ENCODE measurements around the gene NCAM1.
"Not testable (repeated sequence)": the region's sequence is repeated elsewhere in the genome, so short reads cannot be mapped to it uniquely, and the experiment has no call there.

The NCAM1 gene

GRCh38 chr11:112961146-112961668 lies at the start of gene NCAM1:
Gene NCAM1, plus strand, starts transcription at chr11:112961420.
- peak; percentile 92 for DNase-seq

- no peak for DNase-seq
These were observed 38.6 kb upstream of the NCAM1 start for GRCh38 chr11:112922606-112923005.

- not testable (repeated sequence) for DNase-seq
These were observed 36.4 kb upstream of the NCAM1 start for GRCh38 chr11:112924836-112925235.

GRCh38 chr11:112925516-112926310 lies 35.5 kb upstream of the NCAM1 start:
- no peak for DNase-seq

- DNase-seq = no peak
These were observed 33.1 kb upstream of the NCAM1 start for GRCh38 chr11:112928136-112928535.

- no peak for DNase-seq
These were observed 31.8 kb upstream of the NCAM1 start for GRCh38 chr11:112929432-112929831.

GRCh38 chr11:112931703-112932102 lies 29.5 kb upstream of the NCAM1 start:
- no peak for DNase-seq

GRCh38 chr11:112932593-112932992 lies 28.6 kb upstream of the NCAM1 start:
- DNase-seq = no peak

- DNase-seq = no peak
These were observed 27.2 kb upstream of the NCAM1 start for GRCh38 chr11:112933970-112934369.

- DNase-seq = no peak
These were observed 20.1 kb upstream of the NCAM1 start for GRCh38 chr11:112941104-112941503.

GRCh38 chr11:112942966-112943643 lies 18.1 kb upstream of the NCAM1 start:
- no peak for DNase-seq

GRCh38 chr11:112946866-112947265 lies 14.4 kb upstream of the NCAM1 start:
- no peak for DNase-seq

GRCh38 chr11:112949781-112950575 lies 11.2 kb upstream of the NCAM1 start:
- no peak for DNase-seq

- no peak for DNase-seq
These were observed 2.5 kb upstream of the NCAM1 start for GRCh38 chr11:112958670-112959069.

GRCh38 chr11:112961751-112962578 lies 745 bp downstream of the NCAM1 start:
- peak; percentile 65 for DNase-seq

GRCh38 chr11:112962579-112963367 lies 1.6 kb downstream of the NCAM1 start:
- peak; percentile 81 for DNase-seq

GRCh38 chr11:112963368-112963955 lies 2.2 kb downstream of the NCAM1 start:
- peak; percentile 48 for DNase-seq

- no peak for DNase-seq
These were observed 4.4 kb downstream of the NCAM1 start for GRCh38 chr11:112965656-112966055.

GRCh38 chr11:112966561-112966960 lies 5.3 kb downstream of the NCAM1 start:
- no peak for DNase-seq

- no peak for DNase-seq
These were observed 5.9 kb downstream of the NCAM1 start for GRCh38 chr11:112967082-112967481.
